Spleen (tissue), 11 donors: ENCODE measurements around the gene SUB1. TPM values are rescaled to one million over a fixed set of nuclear protein-coding genes. Genes with fewer than 3 reads are reported as not detected.

ENCODE experiments used
- DNase-seq: peaks from one replicate; pipeline ENCODE4 v3.0.0-alpha.2; 2020
- H3K27ac ChIP-seq, 8 donors: fragments of 200-600 bp; sonication (generic) in 7 of 8; 1 replicate in 4 of 8; 2 replicates in 4 of 8; pipeline versions ENCODE4 v1.5.0 to v1.8.0; 2016 to 2021; ENCODE audit warnings: inconsistent platforms in 4 of 8, mild to moderate bottlenecking in 4 of 8, moderate library complexity in 1 of 8
- H3K27me3 ChIP-seq, 7 donors: fragments of 200-600 bp; sonication (generic) in 6 of 7; replicated peaks in 1 of 7; 1 replicate in 4 of 7; 2 replicates in 3 of 7; pipeline versions ENCODE4 v1.5.0 to v1.8.0; 2016 to 2021; ENCODE audit warnings: inconsistent platforms in 3 of 7, mild to moderate bottlenecking in 1 of 7
- H3K36me3 ChIP-seq, 6 donors: fragments of 200-600 bp; sonication (generic) in 5 of 6; 1 replicate in 4 of 6; 2 replicates in 2 of 6; pipeline versions ENCODE4 v1.5.0 to v1.8.0; 2016 to 2021; ENCODE audit warnings: inconsistent platforms in 2 of 6
- H3K4me1 ChIP-seq, 6 donors: fragments of 200-600 bp; sonication (generic) in 5 of 6; 1 replicate in 3 of 6; 2 replicates in 3 of 6; pipeline versions ENCODE4 v1.5.0 to v1.8.0; 2016 to 2021; ENCODE audit warnings: inconsistent platforms in 3 of 6
- H3K4me3 ChIP-seq, 8 donors: fragments of 200-600 bp; sonication (generic) in 7 of 8; 1 replicate in 4 of 8; 2 replicates in 4 of 8; pipeline versions ENCODE4 v1.5.0 to v1.8.0; 2016 to 2021; ENCODE audit warnings: inconsistent platforms in 4 of 8, mild to moderate bottlenecking in 4 of 8, moderate library complexity in 2 of 8
- H3K9me3 ChIP-seq, 8 donors: fragments of 200-600 bp; sonication (generic) in 7 of 8; 1 replicate in 4 of 8; 2 replicates in 4 of 8; pipeline versions ENCODE4 v1.5.0 to v1.8.0; 2016 to 2021; ENCODE audit warnings: inconsistent platforms in 4 of 8
- POLR2A ChIP-seq, 3 donors: fragments of 450-650 bp; IDR thresholded peaks; one replicate each; pipeline ENCODE4 v1.5.1; 2017; ENCODE audit warnings: antibody characterized with exemption in 3 of 3, mild to moderate bottlenecking in 1 of 3
- POLR2AphosphoS5 ChIP-seq, 3 donors: sonication (generic); formaldehyde crosslinking; IDR thresholded peaks; one replicate each; pipeline ENCODE4 v1.5.1; 2017; ENCODE audit warnings: antibody characterized with exemption in 3 of 3
- WGBS, 5 donors: extraction: QIAGEN DNeasy Blood & Tissue Kit in 3 of 5; methylation state at CpG; one replicate each; pipeline versions ENCODE4 v1.1.5 to v1.1.7; 2013 to 2018; 5-methylcytosine and 5-hydroxymethylcytosine counted together
- intact Hi-C: fragments of 100-400 bp; cut with DNase I; formaldehyde crosslinking; loops from one replicate; pipeline ENCODE4 v1.15.0; 2023; ENCODE audit warnings: low total_unique reads
- polyA plus RNA-seq, 3 donors: library from polyadenylated mRNA; stranded (reverse); fragments of 200-250 nt; gene quantifications; one replicate each; pipeline ENCODE4 v1.2.1, GENCODE V29; 2013
- total RNA-seq, 7 donors: library from RNA; depleted of rRNA in 3 of 7; stranded (reverse); fragments of >200 nt in 3 of 7; fragmentation: NEBNext Ultra II Directional in 4 of 7; extraction: Animal tissue kit (Norgen Biotek cat#: 25700) in 4 of 7; gene quantifications; one replicate each; pipeline versions ENCODE4 v1.1.0 to v1.2.1, GENCODE V29; 2016 to 2021
- TF ChIP-seq, protein P1 (sequence below), 11 experiments: fragments of 200-600 bp in 7 of 11; fragments of 450-650 bp in 4 of 11; sonication (generic) in 4 of 11; IDR thresholded peaks in 8 of 11; conservative IDR thresholded peaks in 3 of 11; 1 replicate in 7 of 11; 2 replicates in 4 of 11; pipeline versions ENCODE4 v1.4.0 to v1.8.0; 2016 to 2021; ENCODE audit warnings: antibody characterized with exemption in 11 of 11, inconsistent platforms in 4 of 11, mild to moderate bottlenecking in 1 of 11
- donor health status: healthy with polysubstance abuse.
- donor health status: DM: no; HTN: no; CAD: no; lungs with moderate emphysema.
- donor health status: DM: no; HTN: no; CAD: no.
- donor health status: Bipolar disorder and iron deficiency.
- donor health status: healthy.
- donor health status: DM: no; HTN: no; CAD: no.
- donor health status: DM: yes; HTN: yes; CAD: no.

The SUB1 gene
- total and polyA plus RNA-seq, 10 donors = 157 to 262 (median 215) TPM

DNA sequence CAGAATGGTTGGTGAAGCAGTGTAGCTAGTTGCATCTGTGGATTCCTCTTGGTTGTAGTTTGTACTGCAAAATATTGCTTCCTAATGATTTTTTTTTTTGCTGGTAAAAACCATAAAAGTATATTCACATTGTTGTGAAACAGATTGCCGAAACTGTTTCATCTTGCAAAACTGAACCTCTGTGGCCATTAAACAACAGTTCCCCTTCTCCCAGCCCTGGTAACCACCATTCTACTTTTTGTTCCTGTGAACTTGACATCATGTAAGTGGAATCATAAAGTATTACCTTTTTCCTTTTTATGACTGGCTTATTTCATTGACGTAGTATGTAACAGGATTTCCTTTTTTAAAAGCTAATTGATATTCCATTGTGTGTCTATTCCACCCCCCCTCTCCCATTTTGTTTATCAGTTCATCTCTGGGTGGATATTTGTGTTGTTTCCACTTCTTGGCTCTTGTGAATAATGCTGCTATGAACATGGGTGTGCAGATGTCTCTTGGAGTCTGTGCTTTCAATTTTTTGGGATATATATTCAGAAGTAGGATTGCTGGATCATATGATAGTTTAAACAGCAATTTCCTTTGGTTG, 11.8 kb downstream of the SUB1 start:
- no peak overlapping the region for H3K4me3 ChIP-seq
- intact Hi-C loops = no loop called here

DNA sequence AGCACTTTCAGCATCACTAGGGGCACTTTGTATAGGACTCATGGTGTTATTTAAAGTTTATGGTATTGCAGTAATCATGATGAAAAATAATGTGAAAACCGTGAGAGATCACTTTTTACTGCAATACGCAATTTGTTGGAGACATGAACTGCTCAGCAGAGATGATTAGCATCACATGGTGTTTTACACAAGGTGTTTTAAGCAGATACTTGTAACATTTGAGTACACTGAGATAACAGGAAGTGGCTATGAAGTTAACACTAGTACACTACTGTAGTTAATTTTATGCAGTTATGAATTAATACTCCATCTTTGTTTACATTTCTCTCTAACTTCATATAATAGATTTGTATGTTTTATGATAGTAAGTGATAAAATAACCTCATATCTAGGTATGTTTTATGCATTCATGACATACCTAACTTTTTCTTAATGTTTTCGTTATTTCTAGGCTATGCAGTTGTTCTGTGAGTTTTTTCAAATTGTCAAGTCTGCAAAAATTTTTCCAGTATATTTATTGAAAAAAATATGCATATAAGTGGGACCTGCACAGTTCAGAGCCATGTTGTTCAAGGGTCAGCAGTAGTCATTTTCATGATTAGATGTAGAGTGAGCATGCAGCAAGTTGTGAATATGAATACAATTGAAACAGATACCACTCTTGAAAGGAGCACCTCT, 13.0 kb downstream of the SUB1 start:
- DNase-seq = no peak
- intact Hi-C loops = no loop called here
- WGBS, 5 donors = 81 to 91% (median 88%) methylated on average over 3 of the region's 3 CpGs
- Histone ChIP-seq H3K36me3 (peaks cover 0 to 100% (median 70%) of the 10 kb centered on the region in 6 donors), H3K4me1 (peaks cover 11 to 97% (median 50%) of the 10 kb centered on the region in 6 donors), H3K4me3 (no peak overlapping the region), H3K27me3 (no peaks in the 10 kb centered on the region), H3K27ac (peak overlapping the region in 4 of 8 donors; percentile 4 to 56 (median 34)), H3K9me3 (no peaks in the 10 kb centered on the region)
- TF ChIP-seq POLR2A (IDR thresholded peaks at IDR 0.05) (no peak), POLR2AphosphoS5 (IDR thresholded peaks at IDR 0.05) (no peak)
- TF ChIP-seq, protein P1, sequence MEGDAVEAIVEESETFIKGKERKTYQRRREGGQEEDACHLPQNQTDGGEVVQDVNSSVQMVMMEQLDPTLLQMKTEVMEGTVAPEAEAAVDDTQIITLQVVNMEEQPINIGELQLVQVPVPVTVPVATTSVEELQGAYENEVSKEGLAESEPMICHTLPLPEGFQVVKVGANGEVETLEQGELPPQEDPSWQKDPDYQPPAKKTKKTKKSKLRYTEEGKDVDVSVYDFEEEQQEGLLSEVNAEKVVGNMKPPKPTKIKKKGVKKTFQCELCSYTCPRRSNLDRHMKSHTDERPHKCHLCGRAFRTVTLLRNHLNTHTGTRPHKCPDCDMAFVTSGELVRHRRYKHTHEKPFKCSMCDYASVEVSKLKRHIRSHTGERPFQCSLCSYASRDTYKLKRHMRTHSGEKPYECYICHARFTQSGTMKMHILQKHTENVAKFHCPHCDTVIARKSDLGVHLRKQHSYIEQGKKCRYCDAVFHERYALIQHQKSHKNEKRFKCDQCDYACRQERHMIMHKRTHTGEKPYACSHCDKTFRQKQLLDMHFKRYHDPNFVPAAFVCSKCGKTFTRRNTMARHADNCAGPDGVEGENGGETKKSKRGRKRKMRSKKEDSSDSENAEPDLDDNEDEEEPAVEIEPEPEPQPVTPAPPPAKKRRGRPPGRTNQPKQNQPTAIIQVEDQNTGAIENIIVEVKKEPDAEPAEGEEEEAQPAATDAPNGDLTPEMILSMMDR (IDR thresholded peaks at IDR 0.05 in 8 of 11, conservative IDR thresholded peaks at IDR 0.05 in 3 of 11) = no peak

More for the DNA sequence above, 11.8 kb downstream of the SUB1 start:
- no peaks in the 10 kb centered on the region for H3K9me3 ChIP-seq
- TF ChIP-seq POLR2A (IDR thresholded peaks at IDR 0.05) = no peak
- TF ChIP-seq POLR2AphosphoS5 (IDR thresholded peaks at IDR 0.05) = no peak
- TF ChIP-seq, protein P1 (IDR thresholded peaks at IDR 0.05 in 8 of 11, conservative IDR thresholded peaks at IDR 0.05 in 3 of 11) = no peak
- peak overlapping the region in 4 of 8 donors; percentile 23 to 56 (median 44) for H3K27ac ChIP-seq
- H3K27me3 ChIP-seq = no peaks in the 10 kb centered on the region
- WGBS, 5 donors = 24 to 44% (median 34%) methylated on average over 2 of the region's 2 CpGs
- DNase-seq = no peak
- H3K4me1 ChIP-seq = peaks cover 11 to 99% (median 57%) of the 10 kb centered on the region in 6 donors
- H3K36me3 ChIP-seq = peaks cover 0 to 100% (median 77%) of the 10 kb centered on the region in 6 donors

DNA sequence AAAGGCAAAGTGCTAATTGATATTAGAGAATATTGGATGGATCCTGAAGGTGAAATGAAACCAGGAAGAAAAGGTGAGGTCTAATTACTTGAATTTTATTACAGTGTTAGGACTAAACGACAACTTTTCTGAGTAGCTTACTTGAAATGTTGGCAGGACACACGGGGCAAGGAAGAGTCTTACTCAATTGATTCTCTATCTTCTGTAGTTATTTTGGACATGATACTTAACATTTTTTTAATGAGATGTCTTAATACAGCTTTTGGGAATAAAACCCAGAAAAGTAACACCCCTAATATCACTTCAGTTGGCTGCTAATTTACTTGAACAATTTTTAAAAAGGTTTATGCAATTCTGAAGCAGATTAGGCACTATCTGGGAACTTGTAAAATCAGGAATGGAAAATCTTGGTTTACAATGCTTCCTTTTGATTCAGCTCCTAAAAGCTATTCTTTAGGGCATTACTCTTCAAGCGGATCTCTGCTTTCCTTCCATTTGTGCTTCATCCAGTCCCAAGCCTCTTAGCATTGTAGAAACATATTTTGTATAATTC, 13.7 kb downstream of the SUB1 start:
- Histone ChIP-seq H3K4me3 (no peak overlapping the region), H3K9me3 (no peaks in the 10 kb centered on the region), H3K4me1 (peaks cover 11 to 92% (median 49%) of the 10 kb centered on the region in 6 donors), H3K36me3 (peaks cover 0 to 100% (median 68%) of the 10 kb centered on the region in 6 donors), H3K27me3 (no peaks in the 10 kb centered on the region), H3K27ac (peak overlapping the region in 1 of 8 donors; percentile 56)
- no peak for DNase-seq
- no peak for TF ChIP-seq POLR2A (IDR thresholded peaks at IDR 0.05)
- no peak for TF ChIP-seq POLR2AphosphoS5 (IDR thresholded peaks at IDR 0.05)
- TF ChIP-seq, protein P1 (IDR thresholded peaks at IDR 0.05 in 8 of 11, conservative IDR thresholded peaks at IDR 0.05 in 3 of 11) = no peak
- WGBS, 5 donors = 83 to 94% (median 85%) methylated on average over 3 of the region's 3 CpGs
- intact Hi-C loops = no loop called here
